ENCODE results near the gene EMC8.

The EMC8 gene

GRCh38 chr16:85752511-85753420 is 46.6 kb downstream of the EMC8 start:
- Histone ChIP-seq H3K9me3 (ENCODE audit: control insufficient read depth, low read length) (no peaks in the 10 kb centered on the region), H3K27ac (no peak overlapping the region)

GRCh38 chr16:85751698-85752501 is 47.4 kb downstream of the EMC8 start:
- peak overlapping the region; percentile 79 for H2AFZ ChIP-seq
- H3K79me2 ChIP-seq: no peaks in the 10 kb centered on the region
- no peak overlapping the region for H3K27ac ChIP-seq
- no peak overlapping the region for H3K4me3 ChIP-seq (ENCODE audit: low read depth, low read length)
- TF ChIP-seq CTCF (IDR thresholded peaks at IDR 0.05): no peak
- no peaks in the 10 kb centered on the region for H3K9me3 ChIP-seq (ENCODE audit: control insufficient read depth, low read length)
- H3K9ac ChIP-seq: no peak overlapping the region
- no peaks in the 10 kb centered on the region for H3K27me3 ChIP-seq (ENCODE audit: control insufficient read depth, insufficient read depth, low read length)
- no peaks in the 10 kb centered on the region for H3K4me1 ChIP-seq
- H3K36me3 ChIP-seq (ENCODE audit: control insufficient read depth, insufficient read depth, low read length): no peaks in the 10 kb centered on the region
- no peak overlapping the region for H3K4me2 ChIP-seq (ENCODE audit: low read length)

More at GRCh38 chr16:85752511-85753420, 46.6 kb downstream of the EMC8 start:
- no peak overlapping the region for H3K9ac ChIP-seq
- H3K4me3 ChIP-seq (ENCODE audit: low read depth, low read length): no peak overlapping the region
- H3K4me1 ChIP-seq: no peaks in the 10 kb centered on the region
- TF ChIP-seq CTCF (IDR thresholded peaks at IDR 0.05): no peak
- H3K27me3 ChIP-seq (ENCODE audit: control insufficient read depth, insufficient read depth, low read length): no peaks in the 10 kb centered on the region
- H3K4me2 ChIP-seq (ENCODE audit: low read length): no peak overlapping the region
- H3K79me2 ChIP-seq: no peaks in the 10 kb centered on the region
- no peak overlapping the region for H2AFZ ChIP-seq
- H3K36me3 ChIP-seq (ENCODE audit: control insufficient read depth, insufficient read depth, low read length): no peaks in the 10 kb centered on the region

GRCh38 chr16:85750827-85751697 is 48.3 kb downstream of the EMC8 start, which contains the start of gene C16orf74:
TSS of gene C16orf74 (minus strand) at chr16:85751096. CDS start at chr16:85735217, 15,879 bp downstream.
- Histone ChIP-seq H3K27me3 (ENCODE audit: control insufficient read depth, insufficient read depth, low read length) (no peaks in the 10 kb centered on the region), H3K9me3 (ENCODE audit: control insufficient read depth, low read length) (no peaks in the 10 kb centered on the region), H3K27ac (no peak within 1 kb of the TSS), H2AFZ (peak within 1 kb of the TSS; percentile 91), H3K4me1 (peaks cover 7% of the 10 kb centered on the region), H3K79me2 (no peaks in the 10 kb centered on the region), H3K36me3 (ENCODE audit: control insufficient read depth, insufficient read depth, low read length) (no peaks in the 10 kb centered on the region), H3K4me3 (ENCODE audit: low read depth, low read length) (peak within 1 kb of the TSS; percentile 58), H3K9ac (no peak within 1 kb of the TSS), H3K4me2 (ENCODE audit: low read length) (peak within 1 kb of the TSS; percentile 93)
- no peak for TF ChIP-seq CTCF (IDR thresholded peaks at IDR 0.05)

- Histone ChIP-seq H3K4me3 (ENCODE audit: low read depth, low read length) (peak overlapping the region; percentile 58), H3K27me3 (ENCODE audit: control insufficient read depth, insufficient read depth, low read length) (no peaks in the 10 kb centered on the region), H3K9ac (no peak overlapping the region)
These were observed 49.1 kb downstream of the EMC8 start for GRCh38 chr16:85750146-85750826.

More at GRCh38 chr16:85750146-85750826, 49.1 kb downstream of the EMC8 start:
- Histone ChIP-seq H3K79me2 (no peaks in the 10 kb centered on the region), H3K27ac (no peak overlapping the region), H3K36me3 (ENCODE audit: control insufficient read depth, insufficient read depth, low read length) (no peaks in the 10 kb centered on the region), H3K4me2 (ENCODE audit: low read length) (peak overlapping the region; percentile 93), H2AFZ (peak overlapping the region; percentile 91), H3K9me3 (ENCODE audit: control insufficient read depth, low read length) (no peaks in the 10 kb centered on the region), H3K4me1 (peaks cover 13% of the 10 kb centered on the region)
- TF ChIP-seq CTCF (IDR thresholded peaks at IDR 0.05): no peak
